DOHH2 (cell line): ENCODE data around the gene RENBP.

Source experiments
- EZH2phosphoT487 ChIP-seq: fragments of 200-600 bp; sonication (generic); IDR thresholded peaks from 2 replicates; pipeline ENCODE4 v1.6.1; 2017; ENCODE audit warnings: borderline replicate concordance, mild to moderate bottlenecking, antibody characterized with exemption, low read length, moderate library complexity, mixed read lengths
- TF ChIP-seq, protein P1 (sequence below): fragments of 200-600 bp; sonication (generic); IDR thresholded peaks from one replicate; pipeline ENCODE4 v1.5.1; 2014; ENCODE audit warnings: antibody characterized with exemption, mild to moderate bottlenecking, low read depth, low read length; ENCODE audit not compliant: poor library complexity, severe bottlenecking

DNA sequence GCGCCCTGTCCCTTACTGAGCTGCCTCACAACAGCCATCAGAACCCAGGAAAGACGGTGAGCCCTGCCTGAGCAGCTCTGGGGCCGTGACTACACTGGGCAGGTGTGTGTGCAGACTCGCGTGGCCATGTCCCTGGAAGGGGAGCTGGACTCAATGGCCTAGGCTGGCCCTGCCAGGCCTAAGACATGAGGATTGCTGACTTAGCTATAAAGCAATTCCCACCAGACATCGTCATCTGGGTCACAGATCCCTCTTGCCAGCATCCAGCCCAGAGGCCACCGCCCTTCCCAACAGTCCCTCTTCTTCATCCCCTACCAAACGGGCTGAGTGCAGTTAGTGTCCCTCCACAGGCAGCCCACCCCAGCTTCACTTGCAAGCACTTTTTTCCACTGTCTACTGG lies 13.3 kb downstream of the RENBP start:
- TF ChIP-seq, protein P1, sequence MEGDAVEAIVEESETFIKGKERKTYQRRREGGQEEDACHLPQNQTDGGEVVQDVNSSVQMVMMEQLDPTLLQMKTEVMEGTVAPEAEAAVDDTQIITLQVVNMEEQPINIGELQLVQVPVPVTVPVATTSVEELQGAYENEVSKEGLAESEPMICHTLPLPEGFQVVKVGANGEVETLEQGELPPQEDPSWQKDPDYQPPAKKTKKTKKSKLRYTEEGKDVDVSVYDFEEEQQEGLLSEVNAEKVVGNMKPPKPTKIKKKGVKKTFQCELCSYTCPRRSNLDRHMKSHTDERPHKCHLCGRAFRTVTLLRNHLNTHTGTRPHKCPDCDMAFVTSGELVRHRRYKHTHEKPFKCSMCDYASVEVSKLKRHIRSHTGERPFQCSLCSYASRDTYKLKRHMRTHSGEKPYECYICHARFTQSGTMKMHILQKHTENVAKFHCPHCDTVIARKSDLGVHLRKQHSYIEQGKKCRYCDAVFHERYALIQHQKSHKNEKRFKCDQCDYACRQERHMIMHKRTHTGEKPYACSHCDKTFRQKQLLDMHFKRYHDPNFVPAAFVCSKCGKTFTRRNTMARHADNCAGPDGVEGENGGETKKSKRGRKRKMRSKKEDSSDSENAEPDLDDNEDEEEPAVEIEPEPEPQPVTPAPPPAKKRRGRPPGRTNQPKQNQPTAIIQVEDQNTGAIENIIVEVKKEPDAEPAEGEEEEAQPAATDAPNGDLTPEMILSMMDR = no peak
- TF ChIP-seq EZH2phosphoT487 = no peak
